Panc1 (cell line): ENCODE results near the gene DGKZ.

ENCODE experiments used
- POLR2AphosphoS5 ChIP-seq: IDR thresholded peaks from 2 replicates; pipeline ENCODE4 v1.6.1; 2012; ENCODE audit warnings: mild to moderate bottlenecking, low read depth, low read length, moderate library complexity
- SIN3A ChIP-seq: IDR thresholded peaks from 2 replicates; pipeline ENCODE4 v1.6.1; 2012; ENCODE audit warnings: low read depth, mild to moderate bottlenecking, low read length, moderate library complexity, borderline replicate concordance; ENCODE audit not compliant: insufficient read depth
- TF ChIP-seq, protein P1 (sequence below): fragments of 450-650 bp; IDR thresholded peaks from 2 replicates; pipeline ENCODE4 v1.5.1; 2017; ENCODE audit warnings: mild to moderate bottlenecking

DNA sequence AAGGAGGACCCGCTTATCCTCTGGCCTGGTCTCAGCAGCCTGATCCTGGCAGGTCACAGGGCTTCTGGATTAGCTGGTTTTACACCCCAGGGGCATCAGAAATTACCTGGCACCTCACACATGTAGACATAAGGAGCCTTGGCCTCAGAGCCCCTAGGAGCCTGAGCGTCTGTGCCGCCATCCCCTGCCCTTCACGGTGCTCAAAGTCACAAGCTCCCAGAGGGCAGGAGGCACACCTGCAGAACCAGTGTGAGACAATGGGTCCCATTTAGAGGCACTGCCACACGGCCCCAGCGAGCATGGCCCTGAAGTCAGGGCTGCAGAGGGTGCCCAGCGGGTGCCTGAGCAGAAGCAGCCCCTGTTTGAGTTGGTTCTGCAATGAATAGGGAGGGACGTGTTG is 3.9 kb downstream of the DGKZ start:
- TF ChIP-seq POLR2AphosphoS5: no peak
- TF ChIP-seq, protein P1, sequence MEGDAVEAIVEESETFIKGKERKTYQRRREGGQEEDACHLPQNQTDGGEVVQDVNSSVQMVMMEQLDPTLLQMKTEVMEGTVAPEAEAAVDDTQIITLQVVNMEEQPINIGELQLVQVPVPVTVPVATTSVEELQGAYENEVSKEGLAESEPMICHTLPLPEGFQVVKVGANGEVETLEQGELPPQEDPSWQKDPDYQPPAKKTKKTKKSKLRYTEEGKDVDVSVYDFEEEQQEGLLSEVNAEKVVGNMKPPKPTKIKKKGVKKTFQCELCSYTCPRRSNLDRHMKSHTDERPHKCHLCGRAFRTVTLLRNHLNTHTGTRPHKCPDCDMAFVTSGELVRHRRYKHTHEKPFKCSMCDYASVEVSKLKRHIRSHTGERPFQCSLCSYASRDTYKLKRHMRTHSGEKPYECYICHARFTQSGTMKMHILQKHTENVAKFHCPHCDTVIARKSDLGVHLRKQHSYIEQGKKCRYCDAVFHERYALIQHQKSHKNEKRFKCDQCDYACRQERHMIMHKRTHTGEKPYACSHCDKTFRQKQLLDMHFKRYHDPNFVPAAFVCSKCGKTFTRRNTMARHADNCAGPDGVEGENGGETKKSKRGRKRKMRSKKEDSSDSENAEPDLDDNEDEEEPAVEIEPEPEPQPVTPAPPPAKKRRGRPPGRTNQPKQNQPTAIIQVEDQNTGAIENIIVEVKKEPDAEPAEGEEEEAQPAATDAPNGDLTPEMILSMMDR: no peak
- no peak for TF ChIP-seq SIN3A
